Right ventricle myocardium inferior (tissue), 1 donor: ENCODE measurements around the gene NELL1. TPM values are rescaled to one million over a fixed set of nuclear protein-coding genes. Genes with fewer than 3 reads are reported as not detected.
"Not testable (repeated sequence)": the region's sequence is repeated elsewhere in the genome, so short reads cannot be mapped to it uniquely, and the experiment has no call there.

ENCODE experiments used
- ATAC-seq: fragments of 200-7000 bp; cut with Tn5 transposase; one replicate; pipeline ENCODE4 v1.9.1; 2020; ENCODE audit warnings: mild to moderate bottlenecking, moderate library complexity
- DNase-seq: peaks from one replicate; pipeline ENCODE4 v3.0.0; 2021; ENCODE audit errors: missing footprints
- intact Hi-C: fragments of 100-400 bp; cut with DNase I; formaldehyde crosslinking; loops from one replicate; pipeline ENCODE4 v1.11.0; 2022
- total RNA-seq: library from RNA; stranded (reverse); fragmentation: NEBNext Ultra II Directional; extraction: Animal tissue kit (Norgen Biotek cat#: 25700); gene quantifications from one replicate; pipeline ENCODE4 v1.2.1, GENCODE V29; 2021
- donor health status: DM: no; HTN: yes; CAD: no; lungs with severe emphysema.

NELL1 gene
- total RNA-seq, 1 donor from 2014 or later = not detected

DNA sequence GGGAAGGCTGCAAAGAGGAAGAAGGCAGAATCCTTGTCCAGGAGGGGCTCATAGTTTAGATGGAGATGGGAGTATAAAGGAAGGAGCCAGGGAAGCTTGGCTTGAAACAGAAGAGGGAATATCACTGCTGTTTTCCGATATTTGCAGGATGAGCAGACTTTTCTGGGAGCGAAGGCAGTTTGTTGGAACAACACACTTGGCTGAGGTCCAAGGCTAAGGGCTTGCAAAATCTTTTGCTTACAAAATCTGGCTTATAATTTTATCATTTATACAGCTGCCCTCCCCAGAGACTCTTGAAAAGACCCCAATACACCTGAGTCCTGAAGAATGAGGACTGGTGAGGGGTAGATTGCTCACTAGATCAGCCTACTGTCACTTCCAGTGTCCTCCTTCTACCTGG, 174.8 kb downstream of the NELL1 start:
- intact Hi-C loops = no loop called here
- ATAC-seq (no peak), DNase-seq (no peak)

- ATAC-seq = no peak
- no peak for DNase-seq
- intact Hi-C loops = no loop called here
Observed at GRCh38 chr11:20844630-20845029, 175.2 kb downstream of the NELL1 start.

- no peak for DNase-seq
- intact Hi-C loops = no loop called here
- no peak for ATAC-seq
Observed at GRCh38 chr11:20854215-20854955, 185.0 kb downstream of the NELL1 start.

- DNase-seq (no peak), ATAC-seq (no peak)
- intact Hi-C loops = no loop called here
Observed at GRCh38 chr11:20861322-20861721, 191.9 kb downstream of the NELL1 start.

DNA sequence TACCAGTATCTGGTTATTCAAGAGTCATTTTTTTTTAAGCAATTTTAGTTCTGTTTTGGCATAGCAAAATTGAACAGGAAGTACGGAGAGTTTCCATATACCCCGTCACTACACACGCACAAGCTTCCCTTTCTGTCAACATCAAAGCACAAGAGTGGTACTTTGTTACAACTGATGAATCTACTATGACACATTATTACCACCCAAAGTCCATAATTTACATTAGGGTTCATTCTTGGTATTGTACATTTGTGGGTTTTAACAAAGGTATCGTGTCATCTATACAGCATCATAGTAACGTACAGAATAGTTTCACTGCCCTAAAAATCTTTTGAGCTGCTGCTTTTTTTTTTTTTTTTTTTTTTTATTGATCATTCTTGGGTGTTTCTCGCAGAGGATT, 192.9 kb downstream of the NELL1 start:
- DNase-seq, intact Hi-C loops, ATAC-seq: not testable (repeated sequence)

DNA sequence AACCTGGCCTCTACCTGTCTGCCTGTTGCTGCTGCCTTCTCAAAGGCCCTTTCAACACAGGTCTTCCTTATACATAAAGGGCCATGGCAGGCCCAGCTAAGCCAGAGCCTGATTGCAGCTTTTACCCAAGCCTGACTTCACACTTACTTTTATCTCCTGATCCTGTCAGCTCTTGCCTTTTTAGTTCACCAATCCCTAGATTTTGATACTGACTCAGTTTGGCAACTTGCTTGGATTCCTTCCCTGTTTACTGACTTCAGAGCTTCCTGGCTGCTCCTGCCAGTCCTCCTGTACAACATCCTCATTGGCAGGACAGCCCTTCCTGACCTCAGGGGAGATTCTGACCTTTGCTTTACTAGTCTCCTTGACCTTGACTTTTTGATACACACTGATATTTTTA, 195.2 kb downstream of the NELL1 start:
- intact Hi-C loops = no loop called here
- DNase-seq = no peak
- ATAC-seq = no peak

- DNase-seq (no peak), ATAC-seq (no peak)
- intact Hi-C loops = no loop called here
Observed at GRCh38 chr11:20865161-20865560, 195.8 kb downstream of the NELL1 start.

DNA sequence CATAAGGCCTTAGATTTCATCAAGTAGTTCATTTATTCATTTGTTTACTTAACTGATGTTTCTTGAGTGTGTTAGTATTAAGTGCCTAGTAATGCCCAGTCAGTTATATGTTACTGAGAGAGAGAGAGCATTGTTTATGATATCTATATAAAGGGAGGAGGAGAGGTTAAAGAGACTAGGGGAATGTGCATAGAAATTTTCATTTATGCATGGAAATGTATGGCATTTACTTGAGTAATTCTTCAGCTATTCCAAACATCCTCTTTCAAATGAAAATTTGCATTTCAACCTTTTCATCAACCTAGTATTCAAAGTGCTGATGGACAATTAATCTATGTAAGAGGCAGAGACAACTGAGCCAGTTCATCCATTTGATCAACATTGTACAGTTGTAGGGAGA, 199.7 kb downstream of the NELL1 start:
- no peak for DNase-seq
- intact Hi-C loops = no loop called here
- no peak for ATAC-seq

DNA sequence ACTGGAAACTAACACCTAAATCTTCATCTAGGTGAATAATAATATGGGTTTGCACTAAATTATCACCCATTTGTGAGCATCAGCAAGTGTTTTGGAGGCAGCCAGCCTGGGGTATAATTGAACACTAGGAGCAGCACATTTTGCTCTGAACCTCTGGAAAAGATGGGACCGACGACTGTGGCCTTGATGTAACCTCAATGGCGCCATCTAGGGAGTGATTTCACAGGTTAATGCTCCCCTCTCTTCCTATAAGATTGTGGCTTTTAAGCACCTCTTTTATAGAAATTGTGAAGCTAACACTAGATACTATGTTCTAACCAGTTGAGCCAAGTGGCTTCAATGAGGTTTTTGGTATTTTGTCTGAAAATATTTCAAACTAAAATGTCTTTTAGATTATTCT, 203.7 kb downstream of the NELL1 start:
- ATAC-seq (no peak), DNase-seq (no peak)
- intact Hi-C loops = no loop called here

GRCh38 chr11:20874358-20874757, 205.0 kb downstream of the NELL1 start:
- intact Hi-C loops = no loop called here
- ATAC-seq = no peak
- no peak for DNase-seq

DNA sequence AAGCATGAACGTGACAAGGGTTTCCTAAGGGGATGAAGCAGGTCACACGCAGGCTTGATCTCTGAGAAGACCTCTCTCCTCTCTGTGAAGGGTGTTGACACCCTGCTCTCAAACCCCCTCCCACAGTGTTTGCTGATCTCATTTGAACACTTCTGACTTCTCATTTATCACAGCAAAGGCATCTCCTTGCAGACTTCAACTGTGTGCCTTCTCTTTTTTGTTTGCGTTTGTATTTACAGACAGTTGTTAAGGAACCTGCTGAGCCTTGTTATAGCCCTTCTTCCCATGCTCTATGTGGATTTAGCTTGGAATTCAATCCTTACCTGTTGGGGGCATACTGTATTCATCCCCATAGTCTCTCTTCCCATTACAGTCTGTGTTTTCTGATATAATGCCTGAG, 206.5 kb downstream of the NELL1 start:
- intact Hi-C loops = no loop called here
- ATAC-seq (no peak), DNase-seq (no peak)

DNA sequence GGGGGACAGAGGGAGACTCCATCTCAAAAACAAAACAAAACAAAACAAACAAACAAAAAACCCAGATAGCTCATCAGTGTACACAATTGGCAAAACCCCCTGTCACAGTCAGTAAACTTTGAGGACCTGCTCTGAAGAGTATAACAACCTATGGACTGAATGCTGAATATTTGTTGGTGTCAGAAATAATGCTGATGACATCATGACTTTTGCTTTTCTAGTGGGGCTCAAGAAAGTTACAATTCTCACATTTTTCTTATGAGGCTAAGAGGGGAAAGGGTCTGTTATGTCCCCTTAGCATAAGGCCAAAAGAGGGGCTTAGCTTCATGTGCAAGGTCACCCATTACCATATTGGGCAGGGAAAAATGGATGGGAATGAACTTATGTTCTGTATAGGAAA, 207.4 kb downstream of the NELL1 start:
- DNase-seq (no peak), ATAC-seq (no peak)
- intact Hi-C loops = no loop called here

GRCh38 chr11:20880094-20880493, 210.7 kb downstream of the NELL1 start:
- ATAC-seq (no peak), DNase-seq (no peak)
- intact Hi-C loops = no loop called here

- intact Hi-C loops = no loop called here
- ATAC-seq (no peak), DNase-seq (no peak)
Observed at GRCh38 chr11:20881328-20882079, 212.1 kb downstream of the NELL1 start.

GRCh38 chr11:20887137-20887536, 217.8 kb downstream of the NELL1 start:
- intact Hi-C loops = no loop called here
- DNase-seq (no peak), ATAC-seq (no peak)

- DNase-seq = no peak
- intact Hi-C loops = no loop called here
- ATAC-seq = no peak
Observed at GRCh38 chr11:20894296-20894695, 224.9 kb downstream of the NELL1 start.

DNA sequence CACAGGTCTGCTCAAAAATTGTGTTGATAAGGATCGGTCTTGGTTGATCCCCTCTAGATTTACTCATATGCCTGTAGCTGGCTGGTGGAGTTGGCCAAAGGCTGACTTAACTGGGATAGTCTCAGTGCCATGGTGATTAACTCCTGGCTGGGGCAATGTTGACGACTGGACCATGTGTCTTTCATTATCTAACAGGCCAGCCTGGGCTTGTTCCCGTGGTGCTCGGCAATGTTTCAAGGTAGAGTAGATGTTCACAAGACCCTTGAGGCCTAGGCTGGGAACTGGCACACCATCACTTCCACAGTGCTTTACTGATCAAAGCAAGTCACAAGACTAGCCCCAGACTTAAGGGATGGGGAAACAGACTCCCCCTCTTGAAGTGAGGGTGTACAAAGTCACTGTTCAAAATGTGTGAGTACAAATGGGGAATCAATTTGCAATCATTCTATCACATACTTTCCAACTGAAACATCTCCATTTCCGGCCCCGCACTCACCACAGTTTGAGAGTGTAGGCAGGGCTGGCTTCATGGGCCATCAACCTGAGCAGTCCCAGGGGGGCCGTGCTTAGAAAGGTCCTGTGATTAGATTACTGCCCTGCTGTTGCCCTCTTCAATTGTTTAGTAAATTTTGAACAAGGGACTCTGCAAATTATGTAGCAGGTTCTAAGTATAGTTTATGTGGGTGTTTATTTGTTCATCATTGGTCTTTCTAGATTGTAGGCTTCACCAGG, 240.8 kb downstream of the NELL1 start:
- intact Hi-C loops = no loop called here
- peak; percentile 26 for DNase-seq
- ATAC-seq = no peak

DNA sequence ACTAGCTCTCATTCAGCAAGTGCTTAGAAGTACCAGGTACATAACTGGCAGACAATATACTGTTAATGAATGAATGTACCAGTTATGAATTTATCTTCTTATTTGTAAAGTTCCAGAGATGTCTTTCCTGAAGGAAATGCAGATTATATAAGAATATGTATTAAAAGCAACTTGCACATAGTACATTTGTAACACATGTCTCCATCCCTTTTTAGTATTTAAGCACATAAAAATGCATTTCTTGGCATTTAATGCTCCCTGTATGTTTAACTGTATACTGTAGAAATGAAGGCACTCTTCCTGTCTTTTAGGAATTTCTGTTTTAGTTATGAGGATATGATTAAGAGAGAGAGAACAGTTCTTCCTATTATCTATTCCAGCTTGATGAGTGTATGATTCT, 241.3 kb downstream of the NELL1 start:
- no peak for ATAC-seq
- intact Hi-C loops = no loop called here

DNA sequence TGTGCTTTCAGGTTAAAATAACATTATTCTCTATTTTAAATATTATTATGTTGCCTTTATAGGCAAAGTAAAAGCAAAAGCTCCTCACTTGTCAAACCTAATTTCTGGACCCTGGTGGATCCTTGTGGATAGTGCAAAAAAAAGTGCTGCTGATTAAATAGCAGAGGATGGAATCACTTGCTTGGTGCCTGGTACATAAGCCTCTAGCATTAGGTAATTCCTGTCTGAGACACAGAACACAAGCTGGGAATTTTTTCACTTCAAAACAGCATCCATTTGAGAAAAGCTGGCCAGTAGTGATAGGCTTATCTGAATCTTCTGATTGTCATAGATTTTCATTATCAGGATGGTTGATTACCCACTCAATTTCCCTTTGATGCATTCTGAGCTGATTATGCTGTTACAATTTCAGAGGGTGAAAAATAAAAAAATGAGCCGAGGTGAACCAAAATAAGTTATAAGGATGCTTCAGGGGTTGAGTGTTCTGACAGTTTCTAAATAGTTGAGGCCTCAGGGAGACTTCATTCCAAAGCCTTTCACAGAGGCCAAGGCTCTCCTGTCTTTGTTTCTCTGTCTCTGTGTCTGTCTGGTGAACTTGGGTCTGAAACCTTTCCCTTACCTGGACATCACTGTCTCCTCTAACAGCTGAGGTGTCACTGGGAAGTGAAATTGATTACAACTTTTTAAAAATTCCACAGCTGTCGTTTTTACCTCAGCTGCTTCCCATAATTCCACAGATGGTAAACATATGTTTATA, 242.9 kb downstream of the NELL1 start:
- no peak for DNase-seq
- intact Hi-C loops = no loop called here
- ATAC-seq = no peak

More for the DNA sequence above, 241.3 kb downstream of the NELL1 start:
- DNase-seq = no peak
